ENCODE data around the gene MTHFS. TPM values are rescaled to one million over a fixed set of nuclear protein-coding genes. Genes with fewer than 3 reads are reported as not detected.
"Not testable (repeated sequence)": the region's sequence is repeated elsewhere in the genome, so short reads cannot be mapped to it uniquely, and the experiment has no call there.

Gene MTHFS
- total RNA-seq, 2 experiments from 2014 or later: 36.1 to 48.5 TPM

DNA sequence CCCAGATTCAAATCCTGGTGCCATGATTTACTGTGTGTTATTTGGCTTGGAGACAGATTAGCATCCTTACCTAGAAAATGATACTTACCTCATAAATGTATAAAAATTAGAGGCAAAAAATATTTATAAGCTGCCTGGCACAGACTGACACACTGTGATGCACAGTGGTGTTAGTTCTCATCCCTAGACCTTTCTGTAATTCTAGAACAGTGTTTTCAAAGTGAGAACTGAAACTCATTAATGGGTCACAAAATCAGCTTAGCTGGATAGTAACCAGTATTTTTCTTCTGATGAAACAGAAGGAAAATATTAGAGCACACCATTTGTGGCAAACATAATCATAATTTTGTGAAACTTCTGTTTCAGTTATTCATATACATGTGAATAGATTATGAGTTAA lies 17.9 kb upstream of the MTHFS start:
- intact Hi-C loops (cut with DNase I, micrococcal nuclease): no loop called here
- Mint-ChIP-seq H3K27me3 (no peaks in the 10 kb centered on the region), H3K27ac (no peak overlapping the region), H3K9me3 (ENCODE audit: low read depth) (peaks cover 50% of the 10 kb centered on the region), H3K4me1 (peaks cover 8% of the 10 kb centered on the region), H3K4me3 (no peak overlapping the region), H3K36me3 (ENCODE audit: low read depth) (peaks cover 72% of the 10 kb centered on the region)
- ATAC-seq (no peak), DNase-seq (no peak)
- ChIA-PET CTCF (interaction anchor here (0.7 kb wide), 1 partner anchor 60 kb away, joined by 4 read pairs; no protein-coding TSS in a partner anchor), POLR2A (interaction anchor here (1.2 kb wide), 1 partner anchor 9 kb away, joined by 3 read pairs; no protein-coding TSS in a partner anchor)

DNA sequence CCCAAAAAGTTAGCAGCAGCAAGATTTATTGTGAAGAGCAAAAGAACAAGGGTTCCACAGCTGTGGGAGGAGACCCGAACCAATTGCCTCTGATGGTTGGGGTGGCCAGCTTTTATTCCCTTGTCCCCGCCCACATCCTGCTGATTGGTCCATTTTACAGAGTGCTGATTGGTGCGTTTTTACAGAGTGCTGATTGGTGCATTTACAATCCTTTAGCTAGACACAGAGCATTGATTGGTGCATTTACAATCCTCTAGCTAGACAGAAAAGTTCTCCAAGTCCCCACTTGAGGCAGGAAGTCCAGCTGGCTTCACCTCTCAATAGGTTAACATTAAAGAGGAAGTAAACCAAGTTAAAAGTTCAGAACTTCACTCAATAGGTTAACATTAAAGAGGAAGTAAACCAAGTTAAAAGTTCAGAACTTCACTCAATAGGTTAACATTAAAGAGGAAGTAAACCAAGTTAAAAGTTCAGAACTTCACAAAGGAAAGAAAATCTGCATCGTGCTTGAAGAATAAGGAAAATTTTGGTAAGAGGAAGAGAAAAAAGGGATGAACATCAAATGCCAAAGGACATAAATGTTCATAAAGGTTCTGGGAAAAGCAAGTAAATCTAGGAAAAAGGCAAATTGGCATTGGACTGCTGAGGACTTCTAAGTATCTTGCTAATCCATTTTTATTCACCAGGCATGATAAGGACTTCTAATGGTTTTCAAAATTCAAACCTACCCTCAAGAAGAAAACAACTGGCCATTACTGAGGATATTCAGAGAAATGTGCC lies 12.9 kb upstream of the MTHFS start:
- H3K4me3 Mint-ChIP-seq; H3K27ac Mint-ChIP-seq; H3K27me3 Mint-ChIP-seq; CTCF ChIA-PET; ATAC-seq; intact Hi-C loops (cut with DNase I, micrococcal nuclease); DNase-seq: not testable (repeated sequence)
- peaks cover 16% of the 10 kb centered on the region for H3K9me3 Mint-ChIP-seq (ENCODE audit: low read depth)
- POLR2A ChIA-PET: interaction anchor here (0.8 kb wide), 1 partner anchor 13 kb away, joined by 3 read pairs; no protein-coding TSS in a partner anchor
- H3K36me3 Mint-ChIP-seq (ENCODE audit: low read depth): peaks cover 48% of the 10 kb centered on the region
- peaks cover 16% of the 10 kb centered on the region for H3K4me1 Mint-ChIP-seq

DNA sequence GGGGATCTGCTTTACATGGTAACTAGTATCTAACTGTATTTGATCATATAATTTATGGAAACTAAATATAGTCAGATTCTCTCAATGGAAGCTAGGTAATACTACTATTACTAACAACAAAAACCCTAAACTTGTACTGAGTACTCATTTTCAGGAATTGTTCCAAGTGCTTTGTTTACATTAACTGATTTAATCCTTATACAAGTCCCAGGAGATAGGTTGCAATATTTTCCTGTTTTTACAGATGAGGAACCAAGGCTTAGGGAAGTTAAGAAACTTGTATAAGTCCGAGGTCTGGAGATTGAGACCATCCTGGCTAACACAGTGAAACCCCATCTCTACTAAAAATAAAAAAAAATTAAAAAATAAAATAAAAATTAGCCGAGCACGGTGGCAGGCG lies 7.5 kb upstream of the MTHFS start:
- no peak for ATAC-seq
- peaks cover 19% of the 10 kb centered on the region for H3K36me3 Mint-ChIP-seq (ENCODE audit: low read depth)

DNA sequence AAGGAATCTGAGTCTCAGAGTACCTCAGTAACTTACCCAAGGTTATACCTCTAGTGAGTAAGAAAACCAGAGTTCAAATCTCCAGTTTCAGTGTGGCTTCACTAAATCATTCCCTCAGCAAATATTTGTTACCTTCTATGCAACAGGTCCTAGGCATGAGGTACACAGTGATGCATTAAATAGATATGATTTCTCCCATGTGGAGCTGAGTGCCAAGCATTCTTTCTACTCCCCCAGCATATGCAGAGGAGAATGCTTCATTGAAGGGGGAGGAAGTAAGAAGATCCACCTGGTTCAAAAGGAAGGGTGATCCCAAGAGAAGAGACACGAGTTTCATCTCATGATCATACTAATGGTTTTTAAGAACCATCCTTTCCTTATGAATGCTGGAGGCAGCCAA lies 6.8 kb upstream of the MTHFS start:
- intact Hi-C loops (cut with DNase I, micrococcal nuclease): no loop called here
- ATAC-seq: no peak
- POLR2A ChIA-PET: no interaction called here
- Mint-ChIP-seq H3K9me3 (ENCODE audit: low read depth) (no peaks in the 10 kb centered on the region), H3K4me3 (no peak overlapping the region), H3K36me3 (ENCODE audit: low read depth) (peaks cover 17% of the 10 kb centered on the region), H3K27ac (peak overlapping the region; percentile 26), H3K27me3 (no peaks in the 10 kb centered on the region), H3K4me1 (peaks cover 37% of the 10 kb centered on the region)
- CTCF ChIA-PET: no interaction called here
- no peak for DNase-seq

More for the DNA sequence above, 7.5 kb upstream of the MTHFS start:
- Mint-ChIP-seq H3K27ac (no peak overlapping the region), H3K4me1 (peaks cover 37% of the 10 kb centered on the region), H3K4me3 (no peak overlapping the region), H3K9me3 (ENCODE audit: low read depth) (no peaks in the 10 kb centered on the region), H3K27me3 (no peaks in the 10 kb centered on the region)
- CTCF ChIA-PET: interaction anchor here (0.6 to 1.0 kb wide), 3 partner anchors 63 to 147 kb away, joined by 3 read pairs; no protein-coding TSS in a partner anchor
- DNase-seq: no peak
- intact Hi-C loops (cut with DNase I, micrococcal nuclease): no loop called here
- POLR2A ChIA-PET: no interaction called here

DNA sequence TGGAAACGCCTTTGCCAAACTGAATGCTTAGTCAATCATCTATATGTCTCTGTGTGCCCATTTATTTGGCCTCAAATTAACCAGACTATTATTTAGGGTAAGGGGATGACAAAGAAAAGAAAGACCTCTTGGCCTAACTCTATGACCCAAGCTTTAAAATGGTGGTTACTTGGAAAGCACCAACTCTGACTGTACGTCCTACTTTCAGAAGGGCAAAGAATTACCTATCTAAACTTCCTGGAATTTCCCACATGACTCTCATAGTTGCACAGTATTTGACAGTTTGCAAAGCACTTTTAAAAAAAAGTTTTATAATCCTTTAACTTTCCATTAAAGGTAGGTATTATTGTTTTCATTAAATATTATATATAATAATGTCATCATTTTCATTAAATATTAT lies 6.3 kb upstream of the MTHFS start:
- no peak overlapping the region for H3K4me3 Mint-ChIP-seq
- ATAC-seq: no peak
- no peaks in the 10 kb centered on the region for H3K27me3 Mint-ChIP-seq
- H3K27ac Mint-ChIP-seq: no peak overlapping the region
- intact Hi-C loops (cut with DNase I, micrococcal nuclease): no loop called here
- POLR2A ChIA-PET: no interaction called here
- CTCF ChIA-PET: no interaction called here
- H3K36me3 Mint-ChIP-seq (ENCODE audit: low read depth): peaks cover 17% of the 10 kb centered on the region
- no peak for DNase-seq
- H3K4me1 Mint-ChIP-seq: peaks cover 42% of the 10 kb centered on the region
- no peaks in the 10 kb centered on the region for H3K9me3 Mint-ChIP-seq (ENCODE audit: low read depth)

DNA sequence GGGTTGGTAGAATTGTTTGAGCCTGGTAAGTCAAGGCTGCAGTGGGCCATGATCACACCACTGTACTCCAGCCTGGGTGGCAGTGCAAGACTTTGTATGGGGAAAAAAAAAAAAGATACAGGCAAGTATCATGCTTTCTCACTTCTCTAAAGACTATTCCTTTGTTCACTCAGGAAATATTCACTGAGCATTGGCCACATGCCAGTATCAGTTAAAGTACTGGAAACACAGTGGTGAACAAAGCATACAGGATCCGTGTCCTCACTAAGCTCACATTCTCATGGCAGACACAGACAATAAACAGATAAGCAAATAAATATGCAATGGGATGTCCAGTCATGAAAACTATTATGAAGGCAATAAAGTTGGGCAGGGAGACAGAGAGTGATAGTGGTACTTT lies 5.1 kb upstream of the MTHFS start:
- POLR2A ChIA-PET: no interaction called here
- no peak overlapping the region for H3K4me3 Mint-ChIP-seq
- CTCF ChIA-PET: interaction anchor here (1.6 kb wide), 1 partner anchor 91 kb away, joined by 4 read pairs; no protein-coding TSS in a partner anchor

DNA sequence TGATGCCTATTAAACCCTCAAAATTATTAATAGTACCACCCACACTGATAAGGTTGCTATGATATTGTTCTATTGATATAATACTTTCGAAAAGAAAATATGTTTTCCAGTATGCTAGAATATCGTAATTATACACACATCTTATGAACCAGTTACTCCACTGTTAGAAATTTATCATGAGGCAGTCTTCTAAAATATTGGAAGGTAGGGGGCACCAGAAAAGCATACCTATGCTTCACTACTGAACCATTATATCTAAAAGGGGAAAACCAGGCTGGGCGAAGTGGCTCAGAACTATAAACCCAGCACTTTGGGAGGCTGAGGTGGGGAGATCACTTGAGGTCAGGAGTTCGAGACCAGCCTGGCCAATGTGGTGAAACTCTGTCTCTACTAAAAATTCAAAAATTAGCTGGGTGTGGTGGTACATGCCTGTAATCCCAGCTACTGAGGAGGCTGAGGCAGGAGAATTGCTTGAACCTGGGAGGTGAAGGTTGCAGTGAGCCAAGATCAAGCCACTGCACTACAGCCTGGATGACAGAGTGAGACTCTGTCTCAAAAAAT lies 4.1 kb upstream of the MTHFS start:
- H3K27me3 Mint-ChIP-seq; H3K27ac Mint-ChIP-seq; POLR2A ChIA-PET; H3K4me3 Mint-ChIP-seq; H3K9me3 Mint-ChIP-seq (ENCODE audit: low read depth); ATAC-seq: not testable (repeated sequence)
- H3K36me3 Mint-ChIP-seq (ENCODE audit: low read depth): peaks cover 12% of the 10 kb centered on the region
- intact Hi-C loops (cut with DNase I, micrococcal nuclease): loop anchor here in 1 of 2 experiments (1.0 kb wide), 1 partner anchor 92 kb away; no protein-coding TSS in a partner anchor
- peak; percentile 28 for DNase-seq
- CTCF ChIA-PET: interaction anchor here (1.6 kb wide), 1 partner anchor 92 kb away, joined by 4 read pairs; no protein-coding TSS in a partner anchor
- peaks cover 48% of the 10 kb centered on the region for H3K4me1 Mint-ChIP-seq

More for the DNA sequence above, 5.1 kb upstream of the MTHFS start:
- H3K9me3 Mint-ChIP-seq (ENCODE audit: low read depth): no peaks in the 10 kb centered on the region
- DNase-seq: no peak
- no peaks in the 10 kb centered on the region for H3K27me3 Mint-ChIP-seq
- intact Hi-C loops (cut with DNase I, micrococcal nuclease): loop anchor here in 1 of 2 experiments (1.0 kb wide), 1 partner anchor 91 kb away; no protein-coding TSS in a partner anchor
- ATAC-seq: no peak
- H3K27ac Mint-ChIP-seq: no peak overlapping the region
- H3K4me1 Mint-ChIP-seq: peaks cover 48% of the 10 kb centered on the region
- H3K36me3 Mint-ChIP-seq (ENCODE audit: low read depth): peaks cover 17% of the 10 kb centered on the region

DNA sequence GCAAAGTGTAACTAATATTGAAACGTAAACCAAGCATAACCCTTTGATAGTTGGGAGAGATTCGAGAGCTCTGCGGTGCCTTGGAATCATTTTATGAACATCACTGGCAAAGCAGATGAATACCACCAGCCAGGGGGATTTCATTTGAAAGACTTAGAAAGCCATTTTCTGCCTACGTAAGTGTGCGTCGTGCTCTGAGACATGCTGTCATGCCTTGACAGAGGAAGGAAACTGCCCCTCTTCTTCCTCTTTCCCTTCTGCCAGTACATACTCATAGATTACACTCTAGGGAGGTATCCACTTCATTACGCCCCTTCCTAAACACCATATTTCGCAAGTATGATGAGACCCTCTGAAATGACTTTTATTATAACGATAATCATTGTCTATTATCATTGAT lies 3.3 kb upstream of the MTHFS start:
- DNase-seq (no peak), ATAC-seq (no peak)
- H3K4me3 Mint-ChIP-seq: no peak overlapping the region
- peaks cover 49% of the 10 kb centered on the region for H3K4me1 Mint-ChIP-seq
- no peaks in the 10 kb centered on the region for H3K27me3 Mint-ChIP-seq
- peaks cover 14% of the 10 kb centered on the region for H3K36me3 Mint-ChIP-seq (ENCODE audit: low read depth)
- H3K9me3 Mint-ChIP-seq (ENCODE audit: low read depth): no peaks in the 10 kb centered on the region
- H3K27ac Mint-ChIP-seq: no peak overlapping the region
- CTCF ChIA-PET: interaction anchor here (1.0 kb wide), 1 partner anchor 78 kb away, joined by 3 read pairs; no protein-coding TSS in a partner anchor
- POLR2A ChIA-PET: interaction anchor here (1.1 kb wide), 2 partner anchors 23 to 71 kb away, joined by 3 to 4 read pairs; partner anchors contain the start of gene BCL2A1
- intact Hi-C loops (cut with DNase I, micrococcal nuclease): no loop called here

DNA sequence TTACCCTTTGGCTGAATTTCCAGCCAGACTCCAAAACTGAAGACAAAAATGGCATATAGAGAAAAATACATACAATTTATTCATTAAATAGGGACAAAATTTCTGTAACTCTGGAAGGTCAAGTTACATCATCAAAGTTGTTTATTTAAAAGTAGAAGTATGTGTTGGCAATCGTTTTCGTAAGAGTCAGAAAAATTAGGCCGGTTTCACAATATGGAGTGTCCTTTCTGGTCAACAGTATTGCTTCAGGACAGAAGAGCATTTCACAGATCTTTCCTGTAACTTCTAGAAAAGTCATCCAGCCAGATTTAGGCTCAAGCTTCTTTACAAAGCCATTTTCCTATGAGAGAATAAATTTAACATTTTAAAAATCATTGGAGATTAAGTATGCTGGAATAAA lies 2.0 kb upstream of the MTHFS start:
- ATAC-seq; H3K27me3 Mint-ChIP-seq; H3K4me3 Mint-ChIP-seq; H3K9me3 Mint-ChIP-seq (ENCODE audit: low read depth); DNase-seq: not testable (repeated sequence)
- CTCF ChIA-PET: interaction anchor here (1.0 to 2.5 kb wide), 5 partner anchors 12 to 79 kb away, joined by 3 to 11 read pairs (median 3); partner anchors contain the start of gene BCL2A1
- Mint-ChIP-seq H3K36me3 (ENCODE audit: low read depth) (peaks cover 20% of the 10 kb centered on the region), H3K27ac (peak overlapping the region; percentile 96), H3K4me1 (peaks cover 54% of the 10 kb centered on the region)
- intact Hi-C loops (cut with DNase I, micrococcal nuclease): loop anchor here in 1 of 2 experiments (10.0 kb wide), 2 partner anchors 166 to 256 kb away; partner anchors contain the start of gene FAH
- POLR2A ChIA-PET: interaction anchor here (0.6 to 4.4 kb wide), 3 partner anchors 24 to 69 kb away, joined by 3 to 36 read pairs (median 4); no protein-coding TSS in a partner anchor

DNA sequence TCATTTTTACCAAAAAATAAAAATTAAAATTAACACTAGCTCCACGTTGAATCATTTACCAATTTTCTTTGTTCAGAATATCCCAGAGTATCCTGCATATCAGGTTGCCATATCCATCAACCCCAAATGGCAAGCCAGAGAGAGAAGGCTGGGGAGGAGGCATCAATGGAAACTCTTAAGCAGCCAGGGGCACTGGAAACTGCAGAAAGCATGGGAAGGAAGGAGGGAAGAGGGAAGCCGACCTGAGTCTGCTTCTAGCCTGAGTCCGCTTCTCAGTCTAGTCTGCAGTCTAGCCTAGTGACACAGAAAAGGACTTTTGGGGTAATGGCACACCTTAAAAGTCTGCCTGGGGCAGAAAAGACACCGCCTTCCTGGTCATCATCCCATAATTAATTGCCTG lies 1.6 kb upstream of the MTHFS start:
- peaks cover 52% of the 10 kb centered on the region for H3K4me1 Mint-ChIP-seq
- POLR2A ChIA-PET: interaction anchor here (0.6 to 4.4 kb wide), 6 partner anchors 12 to 1026 kb away, joined by 3 to 36 read pairs (median 5); partner anchors contain the start of genes BCL2A1 and MORF4L1

DNA sequence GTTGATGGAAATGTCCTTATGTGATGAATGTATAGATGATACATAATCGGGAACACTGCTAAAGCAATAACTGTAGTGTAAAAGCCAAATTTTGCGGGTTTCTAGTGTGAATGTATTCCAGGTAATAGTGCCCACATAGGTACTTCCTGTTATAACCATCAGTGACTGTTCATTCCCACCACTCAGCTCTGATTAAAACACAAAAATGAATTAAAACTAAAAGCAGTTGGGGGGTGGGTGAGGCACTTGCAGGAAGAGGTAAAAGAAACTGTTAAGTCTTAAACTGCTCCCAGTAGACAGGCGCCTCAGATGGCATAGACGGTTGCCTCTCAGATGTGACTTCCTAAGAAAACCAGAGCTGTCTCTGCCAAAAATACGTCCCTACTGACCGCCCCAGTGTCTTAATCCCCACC lies 893 bp upstream of the MTHFS start:
- Mint-ChIP-seq H3K27me3 (no peaks in the 10 kb centered on the region), H3K4me1 (peaks cover 48% of the 10 kb centered on the region), H3K27ac (peak overlapping the region; percentile 96), H3K4me3 (peak overlapping the region; percentile 97), H3K36me3 (ENCODE audit: low read depth) (peaks cover 22% of the 10 kb centered on the region), H3K9me3 (ENCODE audit: low read depth) (no peaks in the 10 kb centered on the region)
- ATAC-seq (peak; percentile 28), DNase-seq (peak; percentile 55)
- ChIA-PET POLR2A (interaction anchor here (0.6 to 4.4 kb wide), 8 partner anchors 12 to 1025 kb away, joined by 3 to 36 read pairs (median 5); partner anchors contain the start of genes BCL2A1 and MORF4L1), CTCF (interaction anchor here (0.6 to 2.5 kb wide), 7 partner anchors 11 to 302 kb away, joined by 3 to 11 read pairs (median 3); partner anchors contain the start of gene BCL2A1)
- intact Hi-C loops (cut with DNase I, micrococcal nuclease): loop anchor here (1.0 to 10.0 kb wide), 8 partner anchors 26 to 257 kb away; partner anchors contain the start of genes FAH (in 2 of the 2), BCL2A1 (in 1 of the 2) and ZFAND6 (in 1 of the 2)

More for the DNA sequence above, 1.6 kb upstream of the MTHFS start:
- no peaks in the 10 kb centered on the region for H3K9me3 Mint-ChIP-seq (ENCODE audit: low read depth)
- no peak overlapping the region for H3K4me3 Mint-ChIP-seq
- CTCF ChIA-PET: interaction anchor here (0.6 to 2.5 kb wide), 7 partner anchors 12 to 302 kb away, joined by 3 to 11 read pairs (median 3); partner anchors contain the start of gene BCL2A1
- ATAC-seq: no peak
- H3K27me3 Mint-ChIP-seq: no peaks in the 10 kb centered on the region
- peaks cover 22% of the 10 kb centered on the region for H3K36me3 Mint-ChIP-seq (ENCODE audit: low read depth)
- no peak for DNase-seq
- peak overlapping the region; percentile 96 for H3K27ac Mint-ChIP-seq
- intact Hi-C loops (cut with DNase I, micrococcal nuclease): loop anchor here in 1 of 2 experiments (10.0 kb wide), 2 partner anchors 166 to 256 kb away; partner anchors contain the start of gene FAH
